Endothelial cell (in vitro differentiated cells): ENCODE results near the gene CRMP1. TPM values are rescaled to one million over a fixed set of nuclear protein-coding genes. Genes with fewer than 3 reads are reported as not detected.
A peak's percentile ranks its signal among the peaks of the same experiment; 100 is the strongest.

Source experiments
- DNase-seq: peaks from one replicate; pipeline ENCODE4 v3.0.0; 2021; ENCODE audit warnings: low spot score
- H3K27ac Mint-ChIP-seq: one replicate; pipeline ENCODE4 v1.8.0; 2021; ENCODE audit warnings: mixed read lengths, inconsistent platforms; ENCODE audit not compliant: unreplicated experiment
- H3K27me3 Mint-ChIP-seq: one replicate; pipeline ENCODE4 v1.8.0; 2021; ENCODE audit warnings: mild to moderate bottlenecking, moderate library complexity, mixed read lengths, inconsistent platforms; ENCODE audit not compliant: unreplicated experiment
- H3K36me3 Mint-ChIP-seq: one replicate; pipeline ENCODE4 v1.8.0; 2021; ENCODE audit warnings: mild to moderate bottlenecking, low read depth, mixed read lengths, inconsistent platforms; ENCODE audit not compliant: unreplicated experiment
- H3K4me1 Mint-ChIP-seq: one replicate; pipeline ENCODE4 v1.8.0; 2021; ENCODE audit warnings: mild to moderate bottlenecking, mixed read lengths, inconsistent platforms; ENCODE audit not compliant: unreplicated experiment
- H3K4me3 Mint-ChIP-seq: one replicate; pipeline ENCODE4 v1.8.0; 2021; ENCODE audit warnings: mild to moderate bottlenecking, mixed read lengths, inconsistent platforms; ENCODE audit not compliant: unreplicated experiment
- H3K9me3 Mint-ChIP-seq: one replicate; pipeline ENCODE4 v1.8.0; 2021; ENCODE audit warnings: mixed read lengths, inconsistent platforms; ENCODE audit not compliant: unreplicated experiment
- CTCF ChIP-seq: fragments of 200-600 bp; sonication (generic); IDR thresholded peaks from one replicate; pipeline ENCODE4 v1.5.0; 2021; ENCODE audit warnings: antibody characterized with exemption; ENCODE audit not compliant: unreplicated experiment
- microRNA-seq: library from miRNA; unstranded; fragments of <30 nt; microRNA quantifications from one replicate; pipeline ENCODE4, GENCODE V29; 2020; ENCODE audit not compliant: unreplicated experiment
- total RNA-seq: library from RNA; stranded (reverse); fragmentation: NEBNext Ultra II Directional; extraction: Animal tissue kit (Norgen Biotek cat#: 25700); gene quantifications from one replicate; pipeline ENCODE4 v1.2.1, GENCODE V29; 2021; ENCODE audit not compliant: unreplicated experiment

The CRMP1 gene
- total RNA-seq, 1 donor from 2014 or later: 71.2 TPM

DNA sequence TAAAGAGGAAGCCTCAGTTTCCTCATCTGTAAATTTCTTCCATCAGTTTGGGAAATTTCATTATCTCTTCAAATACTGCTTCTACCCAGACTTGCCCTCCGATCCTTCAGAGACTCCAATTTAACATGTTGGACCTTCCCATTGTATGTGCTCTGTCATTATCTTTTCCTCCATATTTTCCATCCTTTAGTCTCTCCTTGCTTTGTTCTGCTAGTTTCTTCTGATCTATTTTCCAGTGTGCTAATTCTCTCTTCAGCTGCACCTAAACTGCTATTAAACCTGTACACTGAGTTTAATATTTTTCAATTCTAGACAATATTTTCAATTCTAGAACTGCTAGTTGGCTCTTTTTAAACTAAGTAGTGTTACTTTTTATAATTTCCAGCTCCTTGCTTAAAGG, 116.4 kb downstream of the CRMP1 start:
- H3K4me1 Mint-ChIP-seq: peaks cover 6% of the 10 kb centered on the region
- H3K27ac Mint-ChIP-seq: no peak overlapping the region
- TF ChIP-seq CTCF: no peak
- peaks cover 1% of the 10 kb centered on the region for H3K27me3 Mint-ChIP-seq
- H3K4me3 Mint-ChIP-seq: peak overlapping the region; percentile 10
- peaks cover 33% of the 10 kb centered on the region for H3K36me3 Mint-ChIP-seq
- H3K9me3 Mint-ChIP-seq: peaks cover 5% of the 10 kb centered on the region
- DNase-seq: no peak

DNA sequence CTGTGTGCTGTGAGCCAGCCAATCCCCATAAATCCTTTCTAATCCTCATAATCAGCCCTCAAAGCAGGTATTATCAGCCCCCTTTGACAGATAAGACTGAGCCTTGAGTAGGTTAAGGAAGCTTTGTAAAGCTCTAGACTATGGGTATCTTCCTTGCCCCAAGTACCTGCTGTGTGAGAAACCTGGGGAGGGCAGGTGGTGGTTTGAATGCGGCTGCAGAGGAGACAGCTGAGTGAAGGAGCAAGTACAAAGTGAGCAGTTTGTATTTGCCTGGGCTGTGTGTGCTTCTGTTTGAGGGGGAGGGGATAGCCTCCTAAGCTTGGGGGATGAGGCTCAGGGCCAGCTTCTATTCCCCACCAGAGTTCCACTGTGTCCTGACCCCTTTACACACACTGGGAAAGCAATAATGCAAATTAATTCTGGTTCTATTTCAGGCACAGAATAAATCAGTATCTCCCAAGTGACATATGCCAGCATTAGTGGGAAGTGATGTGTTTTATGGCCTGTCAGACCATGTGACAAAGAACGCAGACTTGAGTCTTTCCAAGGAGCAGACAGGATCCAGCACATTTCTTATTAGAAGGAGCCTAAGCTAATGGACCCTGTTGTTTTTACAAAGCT, 118.4 kb downstream of the CRMP1 start:
- Mint-ChIP-seq H3K4me3 (no peak overlapping the region), H3K27ac (no peak overlapping the region), H3K27me3 (no peaks in the 10 kb centered on the region), H3K36me3 (peaks cover 40% of the 10 kb centered on the region), H3K9me3 (peaks cover 5% of the 10 kb centered on the region), H3K4me1 (no peaks in the 10 kb centered on the region)
- no peak for DNase-seq
- no peak for TF ChIP-seq CTCF

GRCh38 chr4:5773271-5773555, 119.7 kb downstream of the CRMP1 start:
- peaks cover 53% of the 10 kb centered on the region for H3K36me3 Mint-ChIP-seq
- DNase-seq: no peak
- H3K4me1 Mint-ChIP-seq: no peaks in the 10 kb centered on the region
- H3K4me3 Mint-ChIP-seq: no peak overlapping the region
- H3K27me3 Mint-ChIP-seq: no peaks in the 10 kb centered on the region
- TF ChIP-seq CTCF: no peak
- H3K27ac Mint-ChIP-seq: no peak overlapping the region
- peaks cover 5% of the 10 kb centered on the region for H3K9me3 Mint-ChIP-seq

DNA sequence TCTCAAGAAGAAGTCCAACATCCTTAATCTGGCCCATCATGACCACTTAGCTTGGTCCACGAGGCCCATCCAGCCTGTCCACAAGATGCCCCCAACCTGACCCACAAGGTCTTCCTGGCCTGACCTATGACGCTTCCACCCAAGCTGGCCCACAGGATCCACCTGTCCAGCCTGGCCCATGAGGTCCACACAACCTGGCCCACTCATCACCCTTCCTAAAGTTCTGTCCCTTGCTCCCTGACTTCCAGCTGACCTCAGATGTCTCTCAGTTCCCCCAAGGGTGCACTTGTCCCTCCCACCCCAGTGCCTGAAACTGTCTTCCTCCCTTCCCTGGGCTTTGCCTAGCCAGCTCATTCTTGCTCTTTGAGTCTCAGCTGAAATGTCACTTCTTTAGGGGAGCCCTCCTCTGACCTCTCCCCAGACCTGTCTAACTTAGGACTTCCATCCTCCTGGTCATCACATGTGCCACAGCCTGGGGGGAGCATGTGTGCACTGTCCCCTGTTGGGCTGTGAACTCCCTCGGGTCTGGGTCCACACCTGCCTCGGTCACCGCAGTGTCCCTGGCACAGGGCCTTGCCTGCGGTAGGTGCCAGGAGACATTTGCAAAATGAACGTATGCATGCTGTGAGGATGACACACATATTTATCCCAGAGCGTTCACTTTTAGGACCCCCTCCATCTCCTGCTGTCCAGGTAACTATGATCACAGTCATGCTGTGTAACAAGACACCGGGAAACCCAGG, 120.2 kb downstream of the CRMP1 start:
- no peaks in the 10 kb centered on the region for H3K27me3 Mint-ChIP-seq
- H3K36me3 Mint-ChIP-seq: peaks cover 58% of the 10 kb centered on the region
- peaks cover 5% of the 10 kb centered on the region for H3K9me3 Mint-ChIP-seq
- no peaks in the 10 kb centered on the region for H3K4me1 Mint-ChIP-seq
- H3K27ac Mint-ChIP-seq: no peak overlapping the region
- DNase-seq: no peak
- no peak for TF ChIP-seq CTCF
- no peak overlapping the region for H3K4me3 Mint-ChIP-seq

Small RNA genes lying within 50 kb of the gene (microRNA-seq; reads per million reads assigned to microRNA genes)
- not detected for gene MIR378D1

Other genes starting within 250 kb of the CRMP1 start
- 7.4 TPM for gene EVC2, start 184.5 kb downstream of the CRMP1 start, total RNA-seq
- gene EVC, start 181.9 kb downstream of the CRMP1 start, total RNA-seq: 14.9 TPM
- gene C4orf50, start 125.3 kb upstream of the CRMP1 start, total RNA-seq: 0.05 TPM